Measurements from ENCODE around the gene GDF10.

Gene GDF10

DNA sequence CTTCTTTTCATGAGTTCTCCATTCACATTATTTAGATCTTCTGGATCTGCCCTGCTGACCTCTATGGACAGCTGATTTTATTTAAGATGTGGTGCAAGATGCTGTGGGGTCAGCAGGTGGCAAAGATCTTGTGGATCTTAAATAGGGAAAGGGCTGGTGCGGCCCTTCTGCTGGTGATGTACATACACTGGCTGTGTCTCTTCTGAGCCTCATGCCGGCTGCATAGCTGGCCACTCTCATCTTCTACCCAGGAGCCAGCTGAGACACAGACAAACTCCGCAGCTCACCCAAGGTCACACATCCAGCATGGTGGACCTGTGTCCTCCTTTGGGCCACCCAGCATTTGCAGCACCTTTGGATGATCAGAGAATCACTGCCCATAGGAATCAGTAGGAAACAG, 57.9 kb downstream of the GDF10 start:
- TF ChIP-seq EZH2phosphoT487 (IDR thresholded peaks at IDR 0.05; ENCODE audit: borderline replicate concordance): no peak
- TF ChIP-seq CTCF (conservative IDR thresholded peaks at IDR 0.05; ENCODE audit: low read length): no peak
- Histone ChIP-seq H3K27me3 (ENCODE audit: insufficient read depth, low read length, poor library complexity, severe bottlenecking) (no peaks in the 10 kb centered on the region), H3K36me3 (ENCODE audit: insufficient read depth, low read length) (no peaks in the 10 kb centered on the region), H2AFZ (ENCODE audit: low read length) (no peak overlapping the region), H3K4me3 (ENCODE audit: low read length, poor library complexity, severe bottlenecking) (no peak overlapping the region), H3K9me3 (ENCODE audit: insufficient read depth, low read depth, low read length) (no peaks in the 10 kb centered on the region), H3K4me1 (ENCODE audit: insufficient read depth, low read length, poor library complexity, severe bottlenecking) (no peaks in the 10 kb centered on the region), H3K9me2 (replicated peaks; ENCODE audit: low read depth, low read length) (no peaks in the 10 kb centered on the region), H4K20me1 (ENCODE audit: insufficient read depth, low read length, poor library complexity, severe bottlenecking) (no peaks in the 10 kb centered on the region), H3K79me2 (ENCODE audit: insufficient read depth, low read length) (no peaks in the 10 kb centered on the region), H3F3A (ENCODE audit: low read depth) (no peaks in the 10 kb centered on the region), H3K9ac (ENCODE audit: low read depth, low read length, poor library complexity, severe bottlenecking) (no peak overlapping the region), H3K4me2 (ENCODE audit: low read depth, low read length, poor library complexity, severe bottlenecking) (no peak overlapping the region)

DNA sequence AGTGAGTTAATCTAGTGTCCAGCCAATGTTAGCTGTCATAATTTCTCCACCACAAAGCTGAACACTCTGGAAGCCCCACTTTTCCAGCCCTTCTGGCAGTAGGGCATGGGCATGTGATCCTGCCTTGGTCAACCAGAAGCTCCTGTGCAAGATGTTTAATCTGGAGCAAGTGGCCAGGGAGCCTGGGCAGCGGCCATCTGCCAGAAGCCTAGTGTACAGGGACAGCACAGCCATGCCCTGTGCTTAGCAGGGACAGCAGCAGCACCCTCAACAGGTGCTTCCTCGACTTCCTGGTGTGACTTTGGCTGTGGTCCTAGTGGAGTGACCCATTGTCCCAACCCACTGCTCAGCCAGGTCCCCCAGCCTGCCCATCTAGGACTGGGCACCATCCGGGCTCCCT, 58.5 kb downstream of the GDF10 start:
- Histone ChIP-seq H3K4me2 (ENCODE audit: low read depth, low read length, poor library complexity, severe bottlenecking) (no peak overlapping the region), H3K4me1 (ENCODE audit: insufficient read depth, low read length, poor library complexity, severe bottlenecking) (no peaks in the 10 kb centered on the region), H3K4me3 (ENCODE audit: low read length, poor library complexity, severe bottlenecking) (no peak overlapping the region), H3K79me2 (ENCODE audit: insufficient read depth, low read length) (no peaks in the 10 kb centered on the region), H2AFZ (ENCODE audit: low read length) (no peak overlapping the region), H3K9ac (ENCODE audit: low read depth, low read length, poor library complexity, severe bottlenecking) (no peak overlapping the region), H4K20me1 (ENCODE audit: insufficient read depth, low read length, poor library complexity, severe bottlenecking) (no peaks in the 10 kb centered on the region), H3K36me3 (ENCODE audit: insufficient read depth, low read length) (no peaks in the 10 kb centered on the region), H3K9me2 (replicated peaks; ENCODE audit: low read depth, low read length) (no peaks in the 10 kb centered on the region), H3K27me3 (ENCODE audit: insufficient read depth, low read length, poor library complexity, severe bottlenecking) (no peaks in the 10 kb centered on the region), H3F3A (ENCODE audit: low read depth) (no peaks in the 10 kb centered on the region), H3K9me3 (ENCODE audit: insufficient read depth, low read depth, low read length) (no peaks in the 10 kb centered on the region)
- TF ChIP-seq CTCF (conservative IDR thresholded peaks at IDR 0.05; ENCODE audit: low read length): no peak
- TF ChIP-seq EZH2phosphoT487 (IDR thresholded peaks at IDR 0.05; ENCODE audit: borderline replicate concordance): no peak

DNA sequence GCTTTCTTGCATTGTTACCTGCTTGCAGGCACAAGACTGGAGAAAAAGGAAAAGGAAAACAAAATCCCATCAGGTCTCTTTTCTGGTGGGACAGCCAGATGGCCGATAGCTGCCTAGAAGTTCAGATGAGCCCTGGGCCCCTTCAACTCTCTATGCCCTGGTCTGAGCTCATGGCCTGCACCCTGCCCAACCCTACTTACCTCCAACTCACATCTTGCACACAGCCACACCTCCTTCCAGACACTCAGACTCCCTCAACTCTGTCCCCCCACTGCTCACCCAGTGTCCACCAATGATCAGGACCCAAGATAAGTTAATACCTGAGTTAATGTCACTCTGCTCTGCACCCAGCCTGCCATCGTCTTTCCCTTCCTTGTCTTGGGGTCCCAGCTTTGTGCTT, 59.1 kb downstream of the GDF10 start:
- Histone ChIP-seq H3K9me3 (ENCODE audit: insufficient read depth, low read depth, low read length) (no peaks in the 10 kb centered on the region), H3K4me1 (ENCODE audit: insufficient read depth, low read length, poor library complexity, severe bottlenecking) (no peaks in the 10 kb centered on the region), H2AFZ (ENCODE audit: low read length) (no peak overlapping the region), H3K4me2 (ENCODE audit: low read depth, low read length, poor library complexity, severe bottlenecking) (no peak overlapping the region), H3K27me3 (ENCODE audit: insufficient read depth, low read length, poor library complexity, severe bottlenecking) (no peaks in the 10 kb centered on the region), H3K36me3 (ENCODE audit: insufficient read depth, low read length) (no peaks in the 10 kb centered on the region), H3K9ac (ENCODE audit: low read depth, low read length, poor library complexity, severe bottlenecking) (no peak overlapping the region), H3F3A (ENCODE audit: low read depth) (no peaks in the 10 kb centered on the region), H3K4me3 (ENCODE audit: low read length, poor library complexity, severe bottlenecking) (no peak overlapping the region), H3K79me2 (ENCODE audit: insufficient read depth, low read length) (no peaks in the 10 kb centered on the region), H4K20me1 (ENCODE audit: insufficient read depth, low read length, poor library complexity, severe bottlenecking) (no peaks in the 10 kb centered on the region), H3K9me2 (replicated peaks; ENCODE audit: low read depth, low read length) (no peaks in the 10 kb centered on the region)
- TF ChIP-seq CTCF (conservative IDR thresholded peaks at IDR 0.05; ENCODE audit: low read length): no peak
- TF ChIP-seq EZH2phosphoT487 (IDR thresholded peaks at IDR 0.05; ENCODE audit: borderline replicate concordance): no peak
